GM12878 (cell line): ENCODE results near the gene CDK5RAP3. TPM values are rescaled to one million over a fixed set of nuclear protein-coding genes. Genes with fewer than 3 reads are reported as not detected.

Experiments used
- ATAC-seq: fragments of 200-7000 bp; cut with Tn5 transposase; 3 replicates; pipeline ENCODE4 v1.9.1; 2020; ENCODE audit warnings: mild to moderate bottlenecking, moderate library complexity
- BruUV-seq: library from RNA; stranded (reverse); fragments of 400-500 nt; replicated peaks from 2 replicates; lab custom pipeline; 2021; lab: Mats Ljungman, UMichigan
- CTCF ChIA-PET: fragments of 300-600 bp; sonication (Branson Sonifier 250); formaldehyde crosslinking; extraction: SDS; loops from one replicate; lab custom pipeline; 2021; ENCODE audit warnings: inconsistent platforms; lab: Yijun Ruan, JAX
- POLR2A ChIA-PET: fragments of 350-600 bp; formaldehyde crosslinking; extraction: SDS; loops from one replicate; lab custom pipeline; 2021; ENCODE audit warnings: inconsistent platforms; lab: Charles Lee
- RAD21 ChIA-PET: fragments of 300-600 bp; sonication (Branson Sonifier 250); formaldehyde crosslinking; loops from one replicate; lab custom pipeline; 2023; ENCODE audit warnings: antibody characterized with exemption; ENCODE audit not compliant: unreplicated experiment; lab: Charles Lee
- SMC1A ChIA-PET: fragments of 300-600 bp; sonication (Branson Sonifier 250); formaldehyde crosslinking; loops from one replicate; lab custom pipeline; 2023; ENCODE audit not compliant: unreplicated experiment, uncharacterized antibody; lab: Charles Lee
- DNase-seq: peaks from one replicate; pipeline ENCODE4 v3.0.0-alpha.2; 2011; ENCODE audit warnings: low read depth, low spot score
- FAIRE-seq: peaks from 3 replicates; lab custom pipeline; 2011; peaks lifted over from hg19 to GRCh38; lab: Jason Lieb, UNC
- H2AFZ ChIP-seq: 2 replicates; pipeline ENCODE4 v1.6.0; 2011; ENCODE audit warnings: low read depth, low read length, control low read depth; ENCODE audit not compliant: control insufficient read depth
- H3K27ac ChIP-seq: 2 replicates; pipeline ENCODE4 v1.5.1; 2011; ENCODE audit warnings: control low read depth; ENCODE audit not compliant: control insufficient read depth, insufficient read depth
- H3K27me3 ChIP-seq, 2 experiments: replicated peaks in 1 of 2; 2 replicates each; pipeline versions ENCODE4 v1.6.0 to v1.6.1; 2011; ENCODE audit warnings: low read length in 1 of 2; ENCODE audit not compliant: control insufficient read depth in 2 of 2, insufficient read depth in 2 of 2
- H3K36me3 ChIP-seq, 2 experiments: 2 replicates each; pipeline ENCODE4 v1.5.1; 2011; ENCODE audit warnings: low read length in 1 of 2; ENCODE audit not compliant: control insufficient read depth in 2 of 2, insufficient read depth in 2 of 2
- H3K4me1 ChIP-seq: 2 replicates; pipeline ENCODE4 v1.6.1; 2011; ENCODE audit warnings: mild to moderate bottlenecking, low read length, moderate library complexity, mixed read lengths; ENCODE audit not compliant: control insufficient read depth, insufficient read depth
- H3K4me2 ChIP-seq: 2 replicates; pipeline ENCODE4 v1.6.0; 2011; ENCODE audit warnings: control low read depth; ENCODE audit not compliant: control insufficient read depth, insufficient read depth
- H3K4me3 ChIP-seq: fragments of 200-600 bp; sonication (generic); 2 replicates; pipeline ENCODE4 v1.5.1; 2016
- H3K79me2 ChIP-seq: 2 replicates; pipeline ENCODE4 v1.6.0; 2011; ENCODE audit warnings: low read length; ENCODE audit not compliant: control insufficient read depth, insufficient read depth
- H3K9ac ChIP-seq: 2 replicates; pipeline ENCODE4 v1.8.0; 2011; ENCODE audit warnings: low read length, control low read depth, mixed read lengths; ENCODE audit not compliant: control insufficient read depth, insufficient read depth
- H3K9me3 ChIP-seq: replicated peaks from 3 replicates; pipeline ENCODE4 v1.5.1; 2011; ENCODE audit warnings: mild to moderate bottlenecking, low read length; ENCODE audit not compliant: control insufficient read depth, insufficient read depth
- H4K20me1 ChIP-seq: 2 replicates; pipeline ENCODE4 v1.6.0; 2011; ENCODE audit not compliant: control insufficient read depth, insufficient read depth
- RAD51 ChIP-seq: fragments of 450-650 bp; IDR thresholded peaks from 2 replicates; pipeline ENCODE4 v1.6.1; 2016; ENCODE audit warnings: moderate library complexity, mild to moderate bottlenecking, inconsistent platforms
- ZNF24 ChIP-seq: fragments of 450-650 bp; IDR thresholded peaks from 2 replicates; pipeline ENCODE4 v1.6.1; 2017; ENCODE audit warnings: antibody characterized with exemption, mild to moderate bottlenecking
- ZNF384 ChIP-seq: IDR thresholded peaks from 2 replicates; pipeline ENCODE4 v1.6.1; 2012; ENCODE audit warnings: low read depth, mild to moderate bottlenecking, low read length, improper control_type of control experiment, borderline replicate concordance
- WGBS: methylation state at CpG from one replicate; pipeline ENCODE4 v1.1.6; 2016; ENCODE audit warnings: low lambda C conversion rate; ENCODE audit not compliant: insufficient replicate concordance, insufficient coverage; ENCODE audit errors: missing lambda C conversion rate; 5-methylcytosine and 5-hydroxymethylcytosine counted together
- in situ Hi-C: fragments of 300-500 bp; cut with MboI; formaldehyde crosslinking; loops from 9 replicates; pipeline ENCODE4 v1.14.3; 2018; ENCODE audit warnings: mixed read lengths
- intact Hi-C: fragments of 100-400 bp; cut with micrococcal nuclease; formaldehyde crosslinking; loops from one replicate; pipeline ENCODE4 v1.14.2; 2022; ENCODE audit not compliant: unreplicated experiment
- polyA plus RNA-seq, 11 experiments: library from polyadenylated mRNA; depleted of rRNA in 4 of 11; unstranded in 6 of 11; stranded (reverse) in 5 of 11; fragments of >200 nt; fragmentation: Nextera tagmentation in 4 of 11; fragmentation: Illumina TruSeq in 1 of 11; extraction: Ambion mirVana in 4 of 11; extraction: Trizol in 1 of 11; gene quantifications; 1 replicate in 1 of 11; 2 replicates in 10 of 11; pipeline versions ENCODE4 v1.2.1 to v1.2.3, GENCODE V29; 2011 to 2016; ENCODE audit warnings: inconsistent platforms in 2 of 11, missing spikeins in 2 of 11, low read depth in 1 of 11
- total RNA-seq, 4 experiments: library from RNA; depleted of rRNA in 3 of 4; stranded (reverse); fragments of >200 nt in 3 of 4; fragmentation: Illumina TruSeq in 1 of 4; extraction: Trizol in 1 of 4; gene quantifications; 2 replicates each; pipeline versions ENCODE4 v1.2.1 to v1.2.3, GENCODE V29; 2013 to 2021
- TF ChIP-seq, protein P1 (sequence below): fragments of 450-650 bp; conservative IDR thresholded peaks from 2 replicates; pipeline ENCODE4 v1.6.1; 2017; ENCODE audit warnings: mild to moderate bottlenecking, moderate library complexity
- TF ChIP-seq, protein P2 (sequence below): fragments of 450-650 bp; IDR thresholded peaks from 2 replicates; pipeline ENCODE4 v1.6.1; 2016; ENCODE audit warnings: mild to moderate bottlenecking

The CDK5RAP3 gene
- total and polyA plus RNA-seq, 10 of the 15 experiments (the other 5 are each of a cell fraction or from before 2014, with no cell fraction given), result 69.4 to 237 (median 160) TPM

DNA sequence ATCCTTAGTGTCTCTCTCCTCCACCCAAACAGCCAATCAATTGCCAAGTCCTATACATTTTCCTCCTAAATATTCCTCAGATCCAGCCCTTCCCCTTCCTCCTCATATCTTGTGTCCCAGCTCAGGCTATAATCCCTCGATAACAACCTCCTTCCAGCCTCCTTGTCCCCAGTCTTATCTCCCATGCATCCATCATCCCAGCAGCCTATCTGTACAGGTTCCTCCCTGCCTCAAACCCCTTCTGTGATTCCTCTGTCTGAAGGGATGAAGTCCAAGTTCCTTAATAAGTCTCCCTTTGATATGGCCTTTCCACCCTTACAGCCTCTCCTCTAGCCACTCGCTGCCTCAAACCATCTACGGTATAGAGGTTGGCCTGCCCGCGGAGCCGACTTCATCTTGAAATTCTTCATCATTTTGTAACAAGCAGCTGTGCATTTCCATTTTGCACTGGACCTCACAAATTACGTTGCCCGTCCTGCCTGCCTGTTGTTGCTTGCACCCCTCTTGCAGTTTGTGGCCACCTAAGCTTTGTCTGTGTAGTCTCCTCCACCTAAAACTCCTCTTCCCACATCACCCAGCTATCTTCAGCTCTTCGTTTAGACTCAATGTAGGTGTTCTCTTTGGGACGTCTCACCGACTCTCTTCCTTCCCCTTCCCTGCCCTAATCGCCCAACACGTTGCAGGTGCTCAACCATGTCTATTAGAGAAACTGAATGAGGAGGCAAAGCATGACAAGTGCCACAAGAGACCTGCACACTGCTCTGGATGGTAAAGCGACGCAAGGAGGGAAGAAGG lies 786 bp upstream of the CDK5RAP3 start:
- ChIA-PET RAD21 (interaction anchor here (0.7 to 7.9 kb wide), 26 partner anchors 8 to 922 kb away, joined by 3 to 123 read pairs (median 6); partner anchors contain the start of genes KPNB1, NFE2L1, PNPO and PRR15L), POLR2A (interaction anchor here (0.6 to 5.2 kb wide), 26 partner anchors 8 to 359 kb away, joined by 3 to 55 read pairs (median 5); partner anchors contain the start of genes KPNB1, NFE2L1, OSBPL7 and PNPO), SMC1A (interaction anchor here (0.6 to 17.2 kb wide), 19 partner anchors 9 to 129 kb away, joined by 3 to 332 read pairs (median 5); partner anchors contain the start of genes PRR15L, SCRN2 and SP2), CTCF (interaction anchor here (0.6 to 14.3 kb wide), 37 partner anchors 9 to 617 kb away, joined by 3 to 463 read pairs (median 4); partner anchors contain the start of genes KPNB1, NFE2L1, OSBPL7 and PNPO)
- no peak overlapping the region for H3K27ac ChIP-seq
- H4K20me1 ChIP-seq, result no peaks in the 10 kb centered on the region
- H3K4me3 ChIP-seq, result peak overlapping the region; percentile 64
- H3K79me2 ChIP-seq, result peaks cover 20% of the 10 kb centered on the region
- TF ChIP-seq ZNF384 (no peak), ZNF24 (0 out of 2 replicates have a peak, but pooled peaks have one; percentile 25), RAD51 (no peak)
- TF ChIP-seq, protein P1, sequence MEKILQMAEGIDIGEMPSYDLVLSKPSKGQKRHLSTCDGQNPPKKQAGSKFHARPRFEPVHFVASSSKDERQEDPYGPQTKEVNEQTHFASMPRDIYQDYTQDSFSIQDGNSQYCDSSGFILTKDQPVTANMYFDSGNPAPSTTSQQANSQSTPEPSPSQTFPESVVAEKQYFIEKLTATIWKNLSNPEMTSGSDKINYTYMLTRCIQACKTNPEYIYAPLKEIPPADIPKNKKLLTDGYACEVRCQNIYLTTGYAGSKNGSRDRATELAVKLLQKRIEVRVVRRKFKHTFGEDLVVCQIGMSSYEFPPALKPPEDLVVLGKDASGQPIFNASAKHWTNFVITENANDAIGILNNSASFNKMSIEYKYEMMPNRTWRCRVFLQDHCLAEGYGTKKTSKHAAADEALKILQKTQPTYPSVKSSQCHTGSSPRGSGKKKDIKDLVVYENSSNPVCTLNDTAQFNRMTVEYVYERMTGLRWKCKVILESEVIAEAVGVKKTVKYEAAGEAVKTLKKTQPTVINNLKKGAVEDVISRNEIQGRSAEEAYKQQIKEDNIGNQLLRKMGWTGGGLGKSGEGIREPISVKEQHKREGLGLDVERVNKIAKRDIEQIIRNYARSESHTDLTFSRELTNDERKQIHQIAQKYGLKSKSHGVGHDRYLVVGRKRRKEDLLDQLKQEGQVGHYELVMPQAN, result 0 out of 2 replicates have a peak, but pooled peaks have one; percentile 32
- TF ChIP-seq, protein P2, sequence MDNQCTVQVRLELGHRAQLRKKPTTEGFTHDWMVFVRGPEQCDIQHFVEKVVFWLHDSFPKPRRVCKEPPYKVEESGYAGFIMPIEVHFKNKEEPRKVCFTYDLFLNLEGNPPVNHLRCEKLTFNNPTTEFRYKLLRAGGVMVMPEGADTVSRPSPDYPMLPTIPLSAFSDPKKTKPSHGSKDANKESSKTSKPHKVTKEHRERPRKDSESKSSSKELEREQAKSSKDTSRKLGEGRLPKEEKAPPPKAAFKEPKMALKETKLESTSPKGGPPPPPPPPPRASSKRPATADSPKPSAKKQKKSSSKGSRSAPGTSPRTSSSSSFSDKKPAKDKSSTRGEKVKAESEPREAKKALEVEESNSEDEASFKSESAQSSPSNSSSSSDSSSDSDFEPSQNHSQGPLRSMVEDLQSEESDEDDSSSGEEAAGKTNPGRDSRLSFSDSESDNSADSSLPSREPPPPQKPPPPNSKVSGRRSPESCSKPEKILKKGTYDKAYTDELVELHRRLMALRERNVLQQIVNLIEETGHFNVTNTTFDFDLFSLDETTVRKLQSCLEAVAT, result peak; percentile 69
- no TSS peak for BruUV-seq
- FAIRE-seq (no peak), DNase-seq (no peak), ATAC-seq (no peak)
- intact Hi-C loops (loop anchor here (1.0 to 2.0 kb wide), 3 partner anchors 21 to 129 kb away; partner anchors contain the start of genes NFE2L1 and SCRN2), in situ Hi-C loops (no loop called here)
- peak overlapping the region; percentile 100 for H2AFZ ChIP-seq
- H3K4me1 ChIP-seq, result peaks cover 15% of the 10 kb centered on the region
- H3K36me3 ChIP-seq, result peaks cover 3 to 12% of the 10 kb centered on the region in 2 experiments
- H3K9ac ChIP-seq, result peak overlapping the region; percentile 40; the same call in 1 of the 2 replicates
- no peaks in the 10 kb centered on the region for H3K27me3 ChIP-seq
- peak overlapping the region; percentile 100 for H3K4me2 ChIP-seq
- H3K9me3 ChIP-seq, result no peaks in the 10 kb centered on the region
- 44% methylated on average over 15 of the region's 15 CpGs for WGBS
